NCI-H345 treated with DMSO at 0.1 percent for 48 hours (cell line): ENCODE data around the gene UBE2J2.
A peak's percentile ranks its signal among the peaks of the same experiment; 100 is the strongest.

Source experiments
- DNase-seq: peaks from one replicate; lab custom pipeline; 2025; ENCODE audit not compliant: unreplicated experiment; lab: John Stamatoyannopoulos, UW

UBE2J2 gene

DNA sequence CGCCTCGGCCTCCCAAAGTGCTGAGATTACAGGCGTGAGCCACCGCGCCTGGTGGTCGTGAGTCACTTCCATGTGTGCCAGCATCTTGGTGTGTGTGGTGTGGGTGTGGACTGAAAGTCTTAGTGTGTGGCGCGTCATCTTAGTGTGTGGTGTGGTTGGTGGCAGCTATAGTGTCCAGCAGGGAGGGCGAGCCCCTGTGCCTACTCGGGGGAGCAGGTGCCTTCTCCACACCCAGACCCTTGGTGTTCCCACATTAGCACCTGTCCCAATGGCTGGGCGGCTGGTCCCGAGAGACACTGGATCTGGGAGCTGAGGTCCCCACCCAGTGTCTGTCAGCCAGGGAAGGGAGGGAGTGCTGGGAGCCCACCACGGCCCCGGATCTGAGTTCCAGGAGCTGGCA, 9.3 kb upstream of the UBE2J2 start:
- no peak for DNase-seq

DNA sequence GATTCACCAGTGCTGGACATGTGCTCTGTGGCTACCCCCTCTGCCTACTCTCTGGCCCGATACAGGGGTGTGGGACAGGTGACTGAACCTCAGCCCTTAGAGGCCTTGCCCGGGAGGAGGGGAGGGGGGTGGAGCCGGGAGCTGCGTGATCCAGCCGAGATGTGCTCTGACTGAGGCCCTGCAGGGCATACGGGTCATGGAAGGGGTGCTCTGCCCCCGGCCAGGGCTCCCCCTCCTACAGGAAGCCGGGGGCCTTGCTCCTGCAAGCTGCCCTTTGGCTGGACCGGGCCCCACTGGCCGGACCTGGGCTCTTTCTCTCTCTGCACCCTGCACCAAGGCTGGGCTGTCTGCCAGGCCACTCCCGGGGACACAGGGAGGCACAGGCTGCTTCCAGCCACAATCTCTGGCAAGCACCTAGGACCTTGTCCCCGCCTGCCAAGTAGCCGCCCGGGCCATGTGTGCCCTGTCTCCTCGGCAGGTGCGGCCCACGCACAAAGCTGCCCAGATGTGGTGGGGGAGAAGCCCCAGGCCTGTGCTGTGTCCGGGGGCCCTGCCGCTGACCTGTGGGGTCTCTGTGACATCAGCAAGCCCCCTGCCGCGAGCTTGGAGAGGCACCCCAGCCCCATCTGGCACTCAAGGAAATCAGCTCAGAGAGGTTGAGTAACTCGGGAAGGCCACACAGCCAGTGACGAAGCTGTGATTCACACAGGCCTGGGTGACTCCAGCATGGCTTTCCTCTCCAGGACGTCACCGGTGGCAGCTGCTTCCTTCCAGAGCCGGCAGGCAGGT, 8.1 kb upstream of the UBE2J2 start:
- DNase-seq: no peak

DNA sequence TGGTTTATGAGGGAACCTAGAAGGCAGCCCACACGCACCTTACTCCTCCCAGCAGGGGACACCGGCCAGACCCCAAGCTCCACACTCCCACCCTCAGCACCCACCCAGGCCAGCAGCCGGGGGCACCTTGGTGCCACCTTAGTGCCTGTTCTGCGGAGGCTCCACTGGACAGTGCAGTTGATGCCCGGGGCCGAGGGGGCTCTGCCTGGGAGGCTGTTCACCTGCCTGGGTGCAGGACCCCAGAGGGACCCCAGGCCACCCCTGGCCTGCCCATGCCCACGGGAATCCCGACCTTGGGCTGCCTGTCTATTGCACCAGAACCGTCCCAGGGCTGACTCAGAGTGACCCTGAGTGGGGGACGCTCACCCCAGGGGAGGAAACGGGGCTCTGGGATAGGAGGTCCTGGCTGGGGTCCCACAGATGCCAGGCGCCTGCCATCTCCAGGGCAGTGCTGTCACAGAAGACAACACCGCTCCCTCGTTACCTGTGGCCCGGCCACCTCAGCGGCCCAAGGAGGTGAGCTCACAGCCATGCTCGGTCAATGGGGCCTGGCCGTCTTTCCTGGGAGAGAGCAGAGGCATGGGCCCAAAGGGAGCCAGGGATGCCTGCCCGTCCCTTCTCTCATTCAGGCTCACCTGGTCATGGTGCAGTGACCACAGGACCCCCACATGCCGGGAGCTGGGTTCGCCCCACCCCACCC, 7.3 kb upstream of the UBE2J2 start:
- no peak for DNase-seq

DNA sequence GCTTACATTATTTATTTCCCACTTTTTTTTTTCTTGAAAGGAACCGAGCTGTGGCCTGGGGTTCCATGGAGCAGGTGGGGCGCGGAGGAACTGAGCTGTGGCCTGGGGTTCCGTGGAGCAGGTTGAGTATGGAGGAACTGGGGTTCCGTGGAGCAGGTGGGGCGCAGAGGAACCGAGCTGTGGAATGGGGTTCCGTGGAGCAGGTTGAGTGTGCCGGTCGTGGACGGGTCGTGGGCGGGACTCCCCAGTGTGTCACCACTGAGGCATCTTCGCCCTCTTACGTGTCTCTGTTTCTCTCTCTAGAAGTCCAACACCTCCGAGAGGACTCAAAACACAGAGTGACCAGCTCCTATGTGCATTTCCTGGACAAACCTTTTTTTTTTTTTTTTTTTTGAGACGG, 5.4 kb upstream of the UBE2J2 start:
- DNase-seq: no peak

DNA sequence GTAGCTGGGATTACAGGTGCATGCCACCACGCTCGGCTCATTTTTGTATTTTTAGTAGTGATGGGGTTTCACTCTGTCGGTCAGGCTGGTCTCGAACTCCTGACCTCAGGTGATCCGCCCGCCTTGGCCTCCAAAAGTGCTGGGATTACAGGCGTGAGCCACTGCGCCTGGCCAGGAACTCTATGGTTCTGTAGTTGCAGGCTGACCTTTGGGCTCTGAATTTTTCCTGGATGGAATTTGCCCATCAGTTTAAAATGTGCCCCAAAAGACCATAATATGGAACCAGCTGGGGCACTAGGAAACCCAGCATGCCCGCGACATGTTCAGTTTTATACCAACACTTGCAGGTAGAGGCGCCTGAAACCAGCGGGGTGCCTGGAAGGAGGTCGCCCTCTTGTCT, 5.0 kb upstream of the UBE2J2 start:
- no peak for DNase-seq

DNA sequence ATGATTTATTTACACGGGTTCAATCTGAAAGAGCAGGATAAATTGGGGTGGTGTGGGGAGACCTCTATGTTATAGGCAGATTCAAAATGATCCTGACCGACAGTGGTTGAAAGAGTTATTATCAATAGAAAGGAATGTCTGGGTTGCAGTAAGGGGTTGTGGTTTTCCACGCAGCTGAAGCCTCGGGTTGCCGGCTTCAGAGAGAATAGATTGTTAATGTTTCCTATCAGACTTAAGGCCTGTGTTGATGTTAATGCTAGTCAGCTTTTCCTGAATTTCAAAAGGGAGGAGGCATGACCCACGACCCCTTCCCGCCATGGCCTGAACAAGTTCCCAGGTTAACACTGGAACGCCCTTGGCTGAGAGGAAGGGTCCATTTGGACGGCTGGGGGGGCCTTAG, 2.2 kb upstream of the UBE2J2 start:
- DNase-seq: no peak

DNA sequence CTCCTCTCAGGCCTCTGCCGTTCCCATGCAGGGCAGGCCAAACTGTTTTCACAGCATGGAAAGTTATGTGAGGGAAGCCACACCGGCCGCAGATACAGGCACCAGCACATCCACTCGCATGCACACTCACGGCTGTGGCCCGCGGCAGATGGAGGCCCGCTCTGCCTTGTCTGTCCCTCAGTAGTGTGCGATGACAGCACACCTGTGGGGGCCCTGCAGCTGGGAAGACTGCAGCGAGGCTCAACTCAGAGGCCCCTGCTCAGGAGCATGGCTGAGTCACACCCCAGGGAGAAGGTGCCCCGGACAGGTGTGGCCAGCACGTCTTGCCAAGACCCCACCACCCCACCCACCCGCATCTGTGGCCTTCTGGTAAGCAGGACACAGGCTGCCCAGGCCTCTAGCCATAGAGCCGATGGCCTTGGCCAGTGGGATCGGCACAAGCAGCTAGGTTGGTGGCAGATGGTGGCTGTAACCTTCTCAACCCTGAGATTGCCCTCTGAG, 1.3 kb upstream of the UBE2J2 start:
- no peak for DNase-seq

DNA sequence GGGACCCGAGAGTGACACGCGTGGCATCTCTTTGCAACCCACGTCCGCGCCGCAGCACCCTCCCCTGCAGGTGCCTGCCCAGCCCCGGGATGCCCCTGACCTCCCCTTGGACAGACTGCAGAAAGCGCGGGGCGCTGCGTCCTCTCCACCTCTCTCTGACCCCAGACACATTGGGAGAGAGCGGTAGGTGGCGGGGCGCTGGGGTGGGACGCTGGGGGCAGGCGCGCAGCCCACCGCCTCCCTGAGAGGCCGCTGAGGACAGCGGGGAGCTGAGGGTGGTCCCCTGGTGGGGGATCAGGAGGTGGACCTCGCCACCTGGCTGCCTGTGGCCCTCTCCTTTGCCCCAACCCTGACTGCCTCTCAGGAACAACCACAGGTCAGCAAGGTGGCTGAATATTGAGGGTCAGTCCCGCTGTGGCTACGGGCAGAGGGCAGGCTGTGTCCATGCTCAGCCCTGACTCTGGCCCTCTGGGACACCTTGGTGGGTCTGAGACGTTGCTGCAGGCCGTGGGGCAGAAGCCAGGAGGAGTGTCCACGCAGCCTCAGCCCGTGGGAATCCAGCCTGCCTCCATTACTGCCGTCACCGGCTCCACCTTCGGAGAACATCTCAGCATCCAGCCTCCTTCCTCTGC, 761 bp upstream of the UBE2J2 start:
- DNase-seq: no peak

DNA sequence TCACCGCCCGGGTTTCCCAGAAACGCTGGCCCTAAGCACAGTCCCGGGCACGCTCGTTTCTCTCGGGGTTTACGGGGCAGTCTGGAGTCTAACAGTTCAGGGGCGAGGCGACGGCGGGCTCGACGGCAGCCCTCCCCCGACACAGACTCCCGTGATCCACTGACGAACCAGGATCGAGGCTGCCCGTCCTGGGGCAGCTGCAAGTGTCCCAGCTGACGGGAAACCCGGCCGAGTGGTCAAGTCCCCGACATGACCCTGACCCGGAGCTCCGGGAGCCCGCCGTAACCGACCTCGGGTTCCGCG, 494 bp downstream of the UBE2J2 start:
- no peak for DNase-seq

DNA sequence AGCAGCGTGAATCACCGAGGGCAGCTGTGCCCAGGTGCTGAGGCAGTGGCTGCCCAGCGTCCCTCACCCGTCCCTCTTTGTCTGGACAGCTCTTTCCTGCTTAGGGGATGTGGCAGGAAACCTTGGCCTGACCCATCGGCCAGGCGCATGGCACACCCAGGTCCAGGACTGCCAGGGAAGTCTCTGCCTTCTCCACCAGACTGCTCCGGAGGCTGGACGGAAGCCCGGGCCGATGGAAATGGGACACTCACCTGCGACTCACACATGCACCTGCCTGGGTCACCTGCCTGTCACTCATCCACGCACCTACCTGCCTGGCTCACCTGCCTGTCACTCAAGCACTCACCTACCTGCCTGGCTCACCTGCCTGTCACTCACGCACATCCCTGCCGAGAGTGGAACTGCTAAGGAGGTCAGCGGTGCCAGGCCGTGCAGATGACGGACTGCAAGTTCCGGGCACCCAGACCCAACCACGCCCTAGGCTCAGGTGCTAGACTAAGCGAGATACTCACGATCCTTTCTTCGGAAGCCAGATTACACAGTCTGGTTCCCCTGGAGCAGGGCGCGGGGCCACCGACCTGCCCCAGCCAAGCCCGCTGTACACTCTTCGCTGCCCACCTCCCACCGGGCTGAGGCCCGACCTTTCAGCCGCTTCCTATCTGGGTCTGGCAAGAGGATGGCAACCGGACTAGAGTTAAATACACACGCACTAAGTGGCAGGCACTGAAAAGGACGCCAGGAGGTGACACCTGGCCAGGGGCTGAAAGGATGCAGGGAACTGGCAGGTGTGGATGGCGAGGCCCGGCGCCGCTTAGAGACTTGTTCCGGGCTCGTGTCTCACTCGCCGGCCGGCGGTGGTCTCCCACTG, 1.1 kb downstream of the UBE2J2 start:
- DNase-seq: no peak

DNA sequence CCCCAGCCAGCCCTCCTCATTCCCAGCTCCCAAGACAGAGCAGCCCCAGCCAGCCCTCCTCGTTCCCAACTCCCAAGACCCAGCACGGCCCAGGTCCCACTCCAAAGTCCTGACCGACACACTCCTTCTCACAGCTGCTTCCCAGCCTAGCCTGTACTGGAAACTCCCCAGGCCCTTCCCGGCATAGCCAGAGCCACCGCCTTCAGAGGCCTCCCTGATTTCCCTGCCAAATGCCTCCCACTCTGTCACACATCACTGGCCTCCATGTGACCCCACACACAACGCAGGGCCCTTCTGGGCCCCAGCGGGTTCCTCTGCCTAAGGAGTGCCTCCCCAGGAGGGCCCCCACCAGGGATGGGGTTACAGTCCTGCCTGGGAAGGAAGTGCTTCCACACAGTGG, 2.8 kb downstream of the UBE2J2 start:
- DNase-seq: no peak

DNA sequence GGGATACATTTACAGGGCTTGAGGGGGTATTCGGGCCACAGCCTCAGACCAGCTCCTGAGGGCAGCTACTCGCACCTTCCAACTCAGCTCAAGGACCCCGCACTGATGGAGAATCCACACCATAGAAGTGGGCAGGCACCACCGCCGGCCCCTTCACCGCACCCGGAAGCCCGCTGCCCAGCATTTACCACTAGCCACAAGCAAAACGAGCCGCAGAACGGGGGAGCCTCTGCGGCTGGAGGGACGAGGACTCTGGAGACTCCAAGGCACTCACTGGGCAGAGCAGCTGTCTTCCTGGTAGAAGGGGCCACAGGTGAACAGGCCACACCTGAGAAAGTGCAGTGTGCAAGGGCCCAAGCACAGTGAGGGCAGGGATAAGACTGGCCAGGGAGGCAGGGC, 5.4 kb downstream of the UBE2J2 start:
- no peak for DNase-seq

DNA sequence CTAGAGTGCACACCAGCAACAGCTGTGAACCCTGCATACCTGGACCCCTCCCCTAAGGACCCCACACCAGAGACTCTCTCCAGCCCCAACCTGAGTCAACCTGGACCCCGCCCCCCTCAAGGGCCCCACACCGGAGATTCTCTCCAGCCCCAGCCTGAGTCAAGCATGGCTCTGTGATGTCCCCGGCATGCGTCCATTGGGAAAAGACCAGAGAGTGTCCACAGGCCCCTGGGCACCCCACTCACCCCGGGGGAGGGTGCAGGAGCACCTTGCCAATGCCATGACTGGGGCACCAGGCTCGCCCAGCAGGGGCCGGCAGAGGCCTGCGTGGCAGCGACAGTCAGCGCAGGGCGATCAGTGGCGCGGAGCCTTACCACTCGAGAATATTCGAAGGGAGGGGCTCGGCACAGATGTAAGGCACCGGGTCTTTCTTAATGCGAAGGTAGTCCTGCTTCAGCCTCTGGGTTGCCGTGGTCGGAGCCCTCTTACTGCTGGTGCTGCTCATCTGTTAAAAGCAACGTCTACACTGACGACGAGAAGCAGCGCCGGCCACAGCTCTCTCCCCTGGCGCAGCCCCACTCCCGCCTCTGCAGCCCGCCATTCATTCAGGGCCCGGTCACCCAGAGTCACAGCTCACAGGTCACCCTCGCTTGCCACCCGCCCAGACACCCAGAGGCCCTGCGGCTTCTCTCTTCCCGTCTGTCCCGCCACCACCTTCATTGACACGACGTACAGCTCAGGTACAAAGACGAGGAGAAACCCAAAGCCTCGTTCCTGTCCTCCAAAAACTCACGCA, 6.0 kb downstream of the UBE2J2 start:
- no peak for DNase-seq

DNA sequence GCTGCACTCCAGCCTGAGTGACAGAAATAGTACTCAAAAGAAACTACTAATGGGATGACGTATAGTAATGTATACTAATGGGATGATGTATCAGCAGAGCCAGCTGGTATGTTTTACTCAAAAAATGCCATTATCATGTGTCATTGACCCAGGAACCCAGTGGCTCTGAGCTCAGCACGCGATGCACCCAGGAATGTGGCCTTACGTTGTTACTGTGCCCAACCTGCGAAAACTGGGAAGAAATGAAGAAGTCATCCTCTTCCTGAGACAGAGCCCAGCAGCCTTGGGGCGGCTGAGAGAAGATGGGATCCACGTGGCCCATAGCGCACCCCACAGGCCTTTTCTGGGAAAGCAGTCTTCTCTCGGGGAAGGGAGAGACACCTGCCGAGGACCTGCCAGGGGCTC, 8.8 kb downstream of the UBE2J2 start:
- no peak for DNase-seq

DNA sequence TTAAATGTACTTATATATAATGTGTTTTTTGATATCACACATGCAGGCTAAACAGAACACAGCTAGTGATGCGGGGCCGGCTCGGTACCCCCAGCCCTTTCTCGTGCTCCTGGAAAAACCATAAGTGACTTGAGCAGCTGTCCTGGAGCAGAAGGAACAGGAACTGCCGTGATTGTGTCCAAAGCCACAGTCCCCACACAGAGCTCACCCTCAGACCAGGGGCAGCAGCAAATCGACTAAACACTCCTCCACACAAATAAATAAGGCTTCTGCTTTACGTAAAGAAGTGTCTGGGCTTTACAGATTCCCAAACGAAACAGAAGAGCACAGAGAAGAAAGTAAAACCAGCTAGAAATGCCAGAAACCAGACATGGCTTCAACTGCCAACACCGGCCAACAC, 9.6 kb downstream of the UBE2J2 start:
- DNase-seq: no peak

DNA sequence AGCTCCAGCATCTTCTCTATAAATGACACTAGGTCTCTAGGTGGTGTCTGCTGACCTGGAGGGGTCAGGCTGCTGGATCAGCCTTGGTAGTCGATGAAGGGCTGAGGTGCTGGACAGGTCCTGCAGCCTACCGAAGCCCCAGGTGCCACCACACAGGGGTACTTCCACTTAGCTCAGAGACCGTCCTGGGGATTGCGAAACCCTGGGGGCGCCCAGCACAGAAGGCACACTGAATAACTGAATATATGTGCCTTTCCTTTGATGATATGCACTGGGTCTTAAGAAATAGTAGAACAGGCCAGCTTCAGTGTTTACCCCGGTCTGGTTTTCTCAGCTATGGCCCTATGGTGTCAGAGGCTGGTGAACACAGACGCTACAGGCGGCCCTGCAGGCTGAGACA, 10.9 kb downstream of the UBE2J2 start:
- no peak for DNase-seq

DNA sequence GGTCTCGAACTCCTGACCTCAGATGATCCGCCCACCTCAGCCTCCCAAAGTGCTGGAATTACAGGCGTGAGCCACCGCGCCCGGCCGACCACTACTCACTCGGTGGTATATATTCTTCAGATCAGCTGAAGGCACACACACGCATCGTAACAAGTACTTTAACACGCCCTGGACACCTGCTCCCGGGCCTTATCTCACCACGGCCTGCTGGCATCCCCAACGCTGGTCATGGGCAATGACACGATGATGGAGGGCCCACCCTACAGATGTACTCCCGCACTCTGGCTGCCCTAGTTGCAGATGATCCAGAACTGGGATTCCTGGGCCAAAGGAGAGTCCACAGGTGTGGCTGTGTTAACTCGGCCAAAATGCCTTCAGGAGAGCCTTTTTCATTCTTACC, 11.6 kb downstream of the UBE2J2 start:
- no peak for DNase-seq

DNA sequence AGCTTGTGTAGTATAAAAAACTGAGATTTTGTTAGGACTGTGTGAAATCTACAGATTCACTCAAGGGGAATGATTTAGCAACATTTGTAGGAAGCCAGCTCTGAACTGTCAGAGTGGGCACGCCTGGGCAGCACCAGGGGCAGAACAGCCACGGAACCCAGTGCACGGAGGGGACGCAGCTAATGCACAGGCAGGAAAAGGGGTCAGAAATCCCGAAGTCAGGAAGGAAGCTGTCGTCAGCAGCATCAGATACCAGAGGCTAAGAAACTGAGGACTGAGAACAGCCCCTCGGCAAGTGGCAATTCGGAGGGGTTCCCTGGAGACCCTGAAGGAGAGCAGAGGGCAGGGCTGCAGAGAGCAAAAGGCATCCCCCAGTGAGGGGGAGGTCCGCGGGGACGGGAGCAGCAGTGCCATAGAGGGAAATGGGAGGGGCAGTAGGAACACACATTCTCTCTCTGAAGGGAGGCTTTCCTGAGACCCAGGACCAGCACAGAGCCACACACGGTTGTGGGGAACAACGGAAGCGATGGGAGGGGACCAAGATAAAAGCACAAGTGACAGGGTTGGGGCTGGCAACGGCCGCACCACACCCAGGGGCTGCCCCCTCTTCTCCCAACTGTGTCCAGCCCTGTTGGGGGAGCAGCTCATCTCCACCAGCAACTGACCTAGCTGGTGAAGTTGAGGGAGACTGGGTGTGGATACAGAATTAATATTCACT, 12.7 kb downstream of the UBE2J2 start:
- no peak for DNase-seq

DNA sequence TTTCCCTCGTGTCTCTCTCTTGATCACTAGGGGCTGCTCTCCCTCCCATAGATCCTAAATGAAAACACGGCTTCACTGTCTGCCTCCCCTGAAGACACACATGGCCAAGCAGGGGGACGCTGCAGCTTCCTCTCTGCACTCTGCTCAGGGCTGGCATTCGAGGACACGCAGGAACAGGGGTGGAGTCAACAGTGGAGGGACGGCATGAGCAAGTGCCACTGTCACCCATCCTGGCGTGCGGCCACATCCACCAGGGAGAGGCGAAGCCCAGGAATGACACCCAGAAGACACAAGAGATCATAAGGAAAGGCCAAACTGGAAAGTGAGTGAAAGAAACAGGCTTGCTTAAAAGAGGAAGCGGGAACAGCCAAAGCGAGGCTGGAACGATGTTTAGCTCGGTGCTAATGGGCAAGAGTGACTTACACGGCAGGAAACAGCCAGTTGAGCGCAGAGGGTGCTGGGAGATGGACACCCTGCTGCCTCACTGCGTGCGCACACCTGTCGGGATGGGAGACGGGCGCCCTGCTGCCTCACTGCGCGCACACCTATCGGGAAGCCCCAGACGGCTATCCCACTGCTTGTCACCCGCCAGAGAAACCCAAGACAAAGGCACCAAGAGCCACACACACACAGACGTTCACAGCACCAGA, 13.6 kb downstream of the UBE2J2 start:
- peak; percentile 31 for DNase-seq
